WTC11 (cell line): ENCODE data around the gene CTLA4. TPM values are rescaled to one million over a fixed set of nuclear protein-coding genes. Genes with fewer than 3 reads are reported as not detected.

Experiments
- ATAC-seq: fragments of 200-7000 bp; cut with Tn5 transposase; 2 replicates; pipeline ENCODE4 v1.10.0; 2021; ENCODE audit warnings: mild to moderate bottlenecking, moderate library complexity
- CTCF ChIA-PET: fragments of 300-600 bp; sonication (Branson Sonifier 250); formaldehyde crosslinking; loops from one replicate; lab custom pipeline; 2021; ENCODE audit warnings: antibody characterized with exemption; lab: Charles Lee
- POLR2A ChIA-PET: fragments of 350-600 bp; sonication (Branson Sonifier 250); formaldehyde crosslinking; loops from one replicate; lab custom pipeline; 2021; ENCODE audit warnings: antibody characterized with exemption; lab: Charles Lee
- DNase-seq: peaks from one replicate; pipeline ENCODE4 v3.0.0; 2021; ENCODE audit warnings: low spot score
- H3K27ac Mint-ChIP-seq: 2 replicates; pipeline ENCODE4 v1.8.0; 2021; ENCODE audit warnings: mixed read lengths
- H3K27me3 Mint-ChIP-seq: 2 replicates; pipeline ENCODE4 v1.8.0; 2021; ENCODE audit warnings: low read depth, mild to moderate bottlenecking, moderate library complexity, mixed read lengths
- H3K36me3 Mint-ChIP-seq: 2 replicates; pipeline ENCODE4 v1.8.0; 2021; ENCODE audit warnings: mixed read lengths
- H3K4me1 Mint-ChIP-seq: 2 replicates; pipeline ENCODE4 v1.8.0; 2022; ENCODE audit warnings: mixed read lengths
- H3K4me3 Mint-ChIP-seq: 2 replicates; pipeline ENCODE4 v1.8.0; 2021; ENCODE audit warnings: mild to moderate bottlenecking, moderate library complexity, mixed read lengths
- H3K9me3 Mint-ChIP-seq: 2 replicates; pipeline ENCODE4 v1.8.0; 2021; ENCODE audit warnings: mixed read lengths
- AFF4 ChIP-seq: sonication (generic); formaldehyde crosslinking; IDR thresholded peaks from 2 replicates; pipeline ENCODE4 v1.8.1; 2023; ENCODE audit warnings: mild to moderate bottlenecking, missing genetic modification reagents, borderline replicate concordance
- FOXK1 ChIP-seq: sonication (generic); formaldehyde crosslinking; IDR thresholded peaks from 2 replicates; pipeline ENCODE4 v1.8.0; 2022; ENCODE audit warnings: mild to moderate bottlenecking, moderate library complexity, missing genetic modification reagents
- FOXP4 ChIP-seq: sonication (generic); formaldehyde crosslinking; IDR thresholded peaks from 2 replicates; pipeline ENCODE4 v1.8.0; 2022; ENCODE audit warnings: mild to moderate bottlenecking, missing genetic modification reagents
- GRHL2 ChIP-seq: fragments of 250-450 bp; sonication (Bioruptor Pico); IDR thresholded peaks from 2 replicates; pipeline ENCODE4 v1.8.0; 2022; ENCODE audit warnings: mild to moderate bottlenecking, moderate library complexity; ENCODE audit not compliant: insufficient replicate concordance, severe bottlenecking
- HMGXB4 ChIP-seq: sonication (generic); formaldehyde crosslinking; IDR thresholded peaks from 2 replicates; pipeline ENCODE4 v1.8.1; 2023; ENCODE audit warnings: mild to moderate bottlenecking, moderate library complexity, missing genetic modification reagents
- MAX ChIP-seq: sonication (generic); formaldehyde crosslinking; IDR thresholded peaks from 2 replicates; pipeline ENCODE4 v1.8.0; 2022; ENCODE audit warnings: mild to moderate bottlenecking, missing genetic modification reagents
- MLX ChIP-seq: sonication (generic); formaldehyde crosslinking; IDR thresholded peaks from 2 replicates; pipeline ENCODE4 v1.8.1; 2023; ENCODE audit warnings: mild to moderate bottlenecking, missing genetic modification reagents, moderate library complexity
- NFATC4 ChIP-seq: fragments of 250-450 bp; sonication (Bioruptor Pico); IDR thresholded peaks from 2 replicates; pipeline ENCODE4 v1.9.0; 2021; ENCODE audit warnings: mild to moderate bottlenecking
- TCF7 ChIP-seq: sonication (generic); formaldehyde crosslinking; IDR thresholded peaks from 2 replicates; pipeline ENCODE4 v1.8.0; 2022; ENCODE audit warnings: mild to moderate bottlenecking, low read depth, missing genetic modification reagents, moderate library complexity
- TP53 ChIP-seq: sonication (generic); formaldehyde crosslinking; IDR thresholded peaks from 2 replicates; pipeline ENCODE4 v1.8.1; 2023; ENCODE audit warnings: mild to moderate bottlenecking, missing genetic modification reagents
- ZBTB21 ChIP-seq: sonication (generic); formaldehyde crosslinking; IDR thresholded peaks from 2 replicates; pipeline ENCODE4 v1.8.1; 2023; ENCODE audit warnings: mild to moderate bottlenecking, missing genetic modification reagents, borderline replicate concordance
- ZNF138 ChIP-seq: sonication (generic); formaldehyde crosslinking; conservative IDR thresholded peaks from 2 replicates; pipeline ENCODE4 v1.8.1; 2022; ENCODE audit warnings: mild to moderate bottlenecking, moderate library complexity, missing genetic modification reagents
- ZNF219 ChIP-seq: sonication (generic); formaldehyde crosslinking; IDR thresholded peaks from 2 replicates; pipeline ENCODE4 v1.8.0; 2023; ENCODE audit warnings: missing genetic modification reagents, mild to moderate bottlenecking, borderline replicate concordance
- ZNF232 ChIP-seq: sonication (generic); formaldehyde crosslinking; IDR thresholded peaks from 2 replicates; pipeline ENCODE4 v1.8.0; 2022; ENCODE audit warnings: mild to moderate bottlenecking, missing genetic modification reagents
- ZNF425 ChIP-seq: fragments of 250-450 bp; sonication (Bioruptor Pico); conservative IDR thresholded peaks from 2 replicates; pipeline ENCODE4 v1.9.0; 2021; ENCODE audit warnings: mild to moderate bottlenecking
- ZNF512 ChIP-seq: sonication (generic); formaldehyde crosslinking; IDR thresholded peaks from 2 replicates; pipeline ENCODE4 v1.8.1; 2022; ENCODE audit warnings: missing genetic modification reagents, borderline replicate concordance
- ZNF532 ChIP-seq: fragments of 250-450 bp; sonication (Bioruptor Pico); IDR thresholded peaks from 2 replicates; pipeline ENCODE4 v1.9.0; 2021; ENCODE audit warnings: mild to moderate bottlenecking, borderline replicate concordance
- total RNA-seq: library from RNA; stranded (reverse); gene quantifications from 3 replicates; pipeline ENCODE4 v1.2.3, GENCODE V29; 2021

Gene CTLA4
- total RNA-seq, 1 experiment from 2014 or later, result 0.31 TPM

- Mint-ChIP-seq H3K4me1 (peaks cover 13% of the 10 kb centered on the region), H3K4me3 (no peak overlapping the region), H3K27ac (no peak overlapping the region), H3K9me3 (no peaks in the 10 kb centered on the region), H3K36me3 (no peaks in the 10 kb centered on the region), H3K27me3 (no peaks in the 10 kb centered on the region; the same call in 1 of the 2 replicates)
- ATAC-seq (no peak), DNase-seq (no peak)
- POLR2A ChIA-PET, result no interaction called here
- no peak for TF ChIP-seq ZBTB21 (CRISPR knock-in tag)
- no peak for TF ChIP-seq ZNF219 (CRISPR knock-in tag)
- no peak for TF ChIP-seq HMGXB4 (CRISPR knock-in tag)
- no peak for TF ChIP-seq AFF4
- no peak for TF ChIP-seq TP53 (CRISPR knock-in tag)
- no peak for TF ChIP-seq ZNF425 (CRISPR knock-in tag)
- no peak for TF ChIP-seq GRHL2 (CRISPR knock-in tag)
- no peak for TF ChIP-seq ZNF532 (CRISPR knock-in tag)
- no peak for TF ChIP-seq FOXK1
- no peak for TF ChIP-seq ZNF232 (CRISPR knock-in tag)
- TF ChIP-seq MAX (CRISPR knock-in tag), result no peak
- TF ChIP-seq ZNF138, result no peak
- TF ChIP-seq TCF7, result no peak
- TF ChIP-seq FOXP4, result no peak
- no peak for TF ChIP-seq ZNF512 (CRISPR knock-in tag)
- TF ChIP-seq MLX (CRISPR knock-in tag), result no peak
- no peak for TF ChIP-seq NFATC4 (CRISPR knock-in tag)
- CTCF ChIA-PET, result interaction anchor here (1.0 kb wide), 1 partner anchor 69 kb away, joined by 5 read pairs; no protein-coding TSS in a partner anchor
Measured at GRCh38 chr2:203914546-203915182, 47.1 kb downstream of the CTLA4 start.
